Heart left ventricle (tissue), 13 donors: ENCODE results near the gene KRTAP4-3.
"Not testable (repeated sequence)": the region's sequence is repeated elsewhere in the genome, so short reads cannot be mapped to it uniquely, and the experiment has no call there.

Source experiments
- CTCF ChIP-seq, 12 donors: fragments of 200-600 bp; sonication (generic) in 4 of 12; IDR thresholded peaks; one replicate each; pipeline versions ENCODE4 v1.5.0 to v1.8.0; 2018 to 2022; ENCODE audit warnings: antibody characterized with exemption in 12 of 12, mild to moderate bottlenecking in 5 of 12
- POLR2A ChIP-seq, 2 donors: fragments of 450-650 bp; IDR thresholded peaks; one replicate each; pipeline ENCODE4 v1.6.1; 2017; ENCODE audit warnings: antibody characterized with exemption in 2 of 2, mild to moderate bottlenecking in 2 of 2, moderate library complexity in 2 of 2
- donor health status: ischemic (EF 13 %, LVEDD 7.1; RV severe dilation, severe dysfunction).
- donor health status: DM: no; HTN: yes; CAD: no.
- donor health status: DM: no; HTN: no; CAD: no.
- donor health status: ischemic (EF 25% LVEDD 6.9; RV normal size, moderate dysfunction).
- donor health status: ischemic (EF 25% LVEDD 5.7; RV mildly dilated, moderate dysfunction).
- donor health status: ischemic (EF 35%, LVEDD 5.7; RV mildly dilated, moderate dysfunction).
- donor health status: nonischemic (EF 11% LVEDD 7.7; RV severe dilation, severe dysfunction).
- donor health status: DM: yes; HTN: yes; CAD: no.
- donor health status: PGD.
- donor health status: ischemic (EF 29% LVEDD 5.4; RV normal size, mild dysfunction).
- donor health status: nonischemic (EF 23%, LVEDD 6.1; RV moderate dilation, normal function).

- not testable (repeated sequence) for TF ChIP-seq CTCF, POLR2A (IDR thresholded peaks at IDR 0.05)
Observed at GRCh38 chr17:41119696-41120690, 48.0 kb downstream of the KRTAP4-3 start.
